Esophagus squamous epithelium (tissue), 4 donors: ENCODE data around the gene IDS.

Experiments
- CTCF ChIP-seq, 6 experiments: fragments of 450-650 bp in 4 of 6; fragments of 200-600 bp in 2 of 6; sonication (generic) in 2 of 6; IDR thresholded peaks; one replicate each; pipeline ENCODE4 v1.5.1; 2016 to 2019; ENCODE audit warnings: antibody characterized with exemption in 6 of 6, mild to moderate bottlenecking in 4 of 6, moderate library complexity in 4 of 6
- POLR2A ChIP-seq, 4 donors: fragments of 450-650 bp; IDR thresholded peaks; one replicate each; pipeline ENCODE4 v1.6.1; 2017; ENCODE audit warnings: antibody characterized with exemption in 4 of 4, mild to moderate bottlenecking in 4 of 4, moderate library complexity in 3 of 4

DNA sequence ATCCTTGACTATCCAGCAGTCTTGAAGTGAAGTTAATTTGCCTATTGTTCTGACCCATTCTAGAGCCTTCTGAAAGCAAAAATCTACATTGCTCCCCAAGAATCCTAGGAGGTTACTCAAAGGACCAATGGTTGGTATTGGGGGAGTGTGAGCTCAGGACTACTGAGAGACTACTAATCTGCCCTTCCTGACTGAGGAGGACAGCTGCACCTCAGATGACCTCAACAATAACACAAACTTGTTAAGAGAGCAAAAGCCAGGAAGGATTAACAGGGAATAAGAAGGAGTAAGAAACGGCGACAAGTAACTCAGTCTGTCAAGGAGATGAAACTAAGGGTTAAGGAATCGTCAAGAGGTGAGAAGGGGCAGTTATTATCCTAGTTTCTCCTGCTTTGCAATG, 43.4 kb downstream of the IDS start:
- TF ChIP-seq POLR2A (IDR thresholded peaks at IDR 0.05) (no peak), CTCF (IDR thresholded peaks at IDR 0.05) (no peak)
